GM06990 (cell line): ENCODE measurements around the gene TMEM178B.

Experiments
- DNase-seq: peaks from one replicate; pipeline ENCODE4 v3.0.0-alpha.2; 2011; ENCODE audit not compliant: insufficient read length; ENCODE audit errors: extremely low read depth
- H3K27me3 ChIP-seq: replicated peaks from 2 replicates; pipeline ENCODE4 v1.6.0; 2011; ENCODE audit warnings: low read length; ENCODE audit not compliant: control insufficient read depth, insufficient read depth
- H3K36me3 ChIP-seq: 2 replicates; pipeline ENCODE4 v1.5.1; 2011; ENCODE audit warnings: low read length; ENCODE audit not compliant: control insufficient read depth, insufficient read depth
- H3K4me3 ChIP-seq: replicated peaks from 2 replicates; pipeline ENCODE4 v1.5.1; 2011; ENCODE audit warnings: low read depth, mild to moderate bottlenecking, control low read depth, low read length
- CTCF ChIP-seq: IDR thresholded peaks from 2 replicates; pipeline ENCODE4 v1.5.1; 2011; ENCODE audit warnings: low read length, control low read depth, mild to moderate bottlenecking, inconsistent platforms; ENCODE audit not compliant: insufficient read depth, poor library complexity, severe bottlenecking

The TMEM178B gene

GRCh38 chr7:141304291-141304690, 230.4 kb downstream of the TMEM178B start:
- DNase-seq = no peak
- no peaks in the 10 kb centered on the region; the same call in 1 of the 2 replicates for H3K27me3 ChIP-seq
- no peak overlapping the region for H3K4me3 ChIP-seq
- TF ChIP-seq CTCF = no peak
- H3K36me3 ChIP-seq = no peaks in the 10 kb centered on the region

GRCh38 chr7:141306081-141306480, 232.2 kb downstream of the TMEM178B start:
- Histone ChIP-seq H3K36me3 (no peaks in the 10 kb centered on the region), H3K27me3 (no peaks in the 10 kb centered on the region; the same call in 1 of the 2 replicates), H3K4me3 (no peak overlapping the region)
- no peak for DNase-seq
- TF ChIP-seq CTCF = no peak

GRCh38 chr7:141312395-141312794, 238.5 kb downstream of the TMEM178B start:
- no peaks in the 10 kb centered on the region for H3K36me3 ChIP-seq
- no peak for TF ChIP-seq CTCF
- no peaks in the 10 kb centered on the region for H3K27me3 ChIP-seq
- DNase-seq = no peak
- no peak overlapping the region for H3K4me3 ChIP-seq

GRCh38 chr7:141312828-141313521, 239.1 kb downstream of the TMEM178B start:
- TF ChIP-seq CTCF = no peak
- DNase-seq = no peak
- Histone ChIP-seq H3K36me3 (no peaks in the 10 kb centered on the region), H3K27me3 (no peaks in the 10 kb centered on the region), H3K4me3 (no peak overlapping the region)

- Histone ChIP-seq H3K4me3 (no peak overlapping the region), H3K36me3 (no peaks in the 10 kb centered on the region), H3K27me3 (no peaks in the 10 kb centered on the region)
- no peak for DNase-seq
- no peak for TF ChIP-seq CTCF
These were observed 240.0 kb downstream of the TMEM178B start for GRCh38 chr7:141313896-141314295.
